Tibial artery (tissue), 4 donors: ENCODE results near the gene PROS1.

ENCODE experiments used
- DNase-seq, 2 donors: peaks; one replicate each; pipeline ENCODE4 v3.0.0-alpha.2; 2019
- H3K27ac ChIP-seq, 2 donors: fragments of 200-600 bp; sonication (generic) in 1 of 2; 1 replicate in 1 of 2; 2 replicates in 1 of 2; pipeline ENCODE4 v1.5.1; 2018 to 2019; ENCODE audit warnings: mild to moderate bottlenecking in 1 of 2
- H3K27me3 ChIP-seq, 2 donors: fragments of 200-600 bp; sonication (generic) in 1 of 2; one replicate each; pipeline versions ENCODE4 v1.5.1 to v1.6.0; 2016 to 2019
- H3K36me3 ChIP-seq, 3 donors: fragments of 200-600 bp; sonication (generic) in 2 of 3; one replicate each; pipeline ENCODE4 v1.5.1; 2016 to 2019; ENCODE audit warnings: mild to moderate bottlenecking in 2 of 3
- H3K4me1 ChIP-seq, 4 donors: fragments of 200-600 bp; sonication (generic) in 2 of 4; 1 replicate in 3 of 4; 2 replicates in 1 of 4; pipeline ENCODE4 v1.5.1; 2016 to 2019
- H3K4me3 ChIP-seq, 2 donors: fragments of 200-600 bp; sonication (generic) in 1 of 2; 1 replicate in 1 of 2; 2 replicates in 1 of 2; pipeline ENCODE4 v1.5.1; 2018 to 2019; ENCODE audit warnings: mild to moderate bottlenecking in 2 of 2
- H3K9me3 ChIP-seq, 3 donors: fragments of 200-600 bp; sonication (generic) in 1 of 3; one replicate each; pipeline ENCODE4 v1.5.1; 2016 to 2019
- intact Hi-C: fragments of 100-400 bp; cut with DNase I; formaldehyde crosslinking; loops from one replicate; pipeline ENCODE4 v1.15.0; 2023; ENCODE audit warnings: low total_unique reads
- TF ChIP-seq, protein P1 (sequence below), 2 experiments: fragments of 200-600 bp in 1 of 2; fragments of 450-650 bp in 1 of 2; IDR thresholded peaks; one replicate each; pipeline ENCODE4 v1.5.1; 2017 to 2019; ENCODE audit warnings: antibody characterized with exemption in 2 of 2, mild to moderate bottlenecking in 1 of 2, moderate library complexity in 1 of 2

PROS1 gene

DNA sequence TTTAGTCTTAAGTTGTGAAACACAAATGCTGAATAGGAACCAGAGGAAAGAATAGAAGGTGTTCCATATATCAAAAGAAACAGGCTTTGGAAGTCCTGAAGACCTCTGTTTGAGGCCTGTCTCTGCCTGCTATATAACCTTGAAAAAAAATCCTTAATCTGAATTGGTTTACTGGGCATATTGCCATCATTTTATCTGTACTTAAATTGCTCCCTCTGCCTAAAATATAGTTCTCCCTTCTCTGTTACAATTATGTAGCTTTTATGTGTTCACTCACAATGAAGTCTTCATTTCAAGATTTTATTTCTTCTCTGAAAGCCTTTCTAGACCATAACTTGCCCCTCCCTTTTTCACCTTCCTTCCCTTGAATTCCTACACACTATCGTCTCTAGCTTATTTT, 27.5 kb upstream of the PROS1 start:
- TF ChIP-seq, protein P1, sequence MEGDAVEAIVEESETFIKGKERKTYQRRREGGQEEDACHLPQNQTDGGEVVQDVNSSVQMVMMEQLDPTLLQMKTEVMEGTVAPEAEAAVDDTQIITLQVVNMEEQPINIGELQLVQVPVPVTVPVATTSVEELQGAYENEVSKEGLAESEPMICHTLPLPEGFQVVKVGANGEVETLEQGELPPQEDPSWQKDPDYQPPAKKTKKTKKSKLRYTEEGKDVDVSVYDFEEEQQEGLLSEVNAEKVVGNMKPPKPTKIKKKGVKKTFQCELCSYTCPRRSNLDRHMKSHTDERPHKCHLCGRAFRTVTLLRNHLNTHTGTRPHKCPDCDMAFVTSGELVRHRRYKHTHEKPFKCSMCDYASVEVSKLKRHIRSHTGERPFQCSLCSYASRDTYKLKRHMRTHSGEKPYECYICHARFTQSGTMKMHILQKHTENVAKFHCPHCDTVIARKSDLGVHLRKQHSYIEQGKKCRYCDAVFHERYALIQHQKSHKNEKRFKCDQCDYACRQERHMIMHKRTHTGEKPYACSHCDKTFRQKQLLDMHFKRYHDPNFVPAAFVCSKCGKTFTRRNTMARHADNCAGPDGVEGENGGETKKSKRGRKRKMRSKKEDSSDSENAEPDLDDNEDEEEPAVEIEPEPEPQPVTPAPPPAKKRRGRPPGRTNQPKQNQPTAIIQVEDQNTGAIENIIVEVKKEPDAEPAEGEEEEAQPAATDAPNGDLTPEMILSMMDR (IDR thresholded peaks at IDR 0.05) = no peak
- Histone ChIP-seq H3K27me3 (no peaks in the 10 kb centered on the region), H3K27ac (no peak overlapping the region), H3K36me3 (peaks cover 0 to 12% (median 5%) of the 10 kb centered on the region in 3 donors), H3K9me3 (no peaks in the 10 kb centered on the region), H3K4me1 (peaks cover 0 to 7% (median 2%) of the 10 kb centered on the region in 4 donors), H3K4me3 (no peak overlapping the region)
- DNase-seq = no peak
- intact Hi-C loops = no loop called here

DNA sequence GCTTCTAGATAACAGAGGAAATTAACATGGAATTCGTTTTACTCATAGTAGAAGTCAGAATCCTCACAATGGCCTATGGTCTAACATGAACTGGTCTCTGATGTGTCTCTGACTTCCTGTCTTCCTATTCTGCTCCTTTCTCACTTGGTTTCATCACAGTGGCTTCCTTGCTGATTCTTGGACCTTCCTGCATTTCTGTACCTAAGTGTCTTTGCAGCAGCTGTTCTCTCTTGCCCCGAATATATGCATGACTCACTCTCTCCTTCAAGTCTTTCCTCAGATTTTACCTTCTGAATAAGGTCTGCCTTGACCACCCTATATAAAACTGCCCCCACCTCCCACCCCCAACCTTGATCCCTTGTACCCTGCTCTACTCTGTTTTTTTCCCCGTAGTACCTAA, 20.4 kb upstream of the PROS1 start:
- intact Hi-C loops = no loop called here
- TF ChIP-seq, protein P1 (IDR thresholded peaks at IDR 0.05) = no peak
- Histone ChIP-seq H3K4me1 (peaks cover 0 to 5% (median 0%) of the 10 kb centered on the region in 4 donors), H3K4me3 (no peak overlapping the region), H3K27ac (no peak overlapping the region), H3K36me3 (peaks cover 0 to 12% (median 5%) of the 10 kb centered on the region in 3 donors), H3K27me3 (no peaks in the 10 kb centered on the region), H3K9me3 (no peaks in the 10 kb centered on the region)
- no peak for DNase-seq

DNA sequence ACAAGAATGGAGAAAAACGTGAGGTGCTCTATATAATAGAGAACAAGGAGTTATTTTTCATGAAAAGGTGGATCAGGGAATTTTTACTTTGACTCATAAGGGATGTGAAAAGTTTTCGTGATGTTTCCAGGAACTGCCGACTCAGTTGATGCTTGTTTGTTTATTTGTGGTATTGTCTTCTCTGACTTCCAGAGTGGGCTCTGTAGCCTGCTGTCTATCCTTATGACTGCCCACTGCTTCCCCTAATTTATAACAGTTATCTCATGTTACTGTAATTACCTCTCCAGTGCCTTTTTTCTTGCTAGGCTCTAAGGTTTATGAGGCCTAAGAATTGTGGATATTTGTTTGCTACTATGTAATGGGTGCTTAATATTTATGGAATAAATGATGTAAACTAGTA, 18.5 kb upstream of the PROS1 start:
- intact Hi-C loops = no loop called here
- TF ChIP-seq, protein P1 (IDR thresholded peaks at IDR 0.05) = no peak
- H3K4me3 ChIP-seq = no peak overlapping the region
- no peaks in the 10 kb centered on the region for H3K9me3 ChIP-seq
- H3K4me1 ChIP-seq = peaks cover 0 to 14% (median 0%) of the 10 kb centered on the region in 4 donors
- DNase-seq = no peak
- no peaks in the 10 kb centered on the region for H3K27me3 ChIP-seq
- H3K27ac ChIP-seq = no peak overlapping the region
- peaks cover 0 to 9% (median 5%) of the 10 kb centered on the region in 3 donors for H3K36me3 ChIP-seq

DNA sequence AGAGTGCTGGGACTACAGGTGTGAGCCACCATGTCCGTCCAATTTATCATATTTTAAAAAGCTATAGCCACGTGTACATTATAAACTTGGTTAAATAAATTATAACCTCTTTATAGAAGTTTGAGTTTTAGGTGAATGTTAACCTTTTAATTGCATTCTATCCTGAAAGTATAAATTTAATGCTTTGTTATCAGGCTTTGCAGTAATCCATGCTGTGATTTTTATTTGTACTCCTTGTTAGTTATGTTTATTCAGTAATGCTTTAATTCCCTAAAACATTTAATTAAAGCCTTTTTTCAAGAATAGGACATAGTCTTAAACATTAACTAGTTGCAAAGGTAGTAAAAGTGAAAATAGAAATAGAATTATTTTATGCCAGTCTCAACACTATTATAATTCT, 17.9 kb upstream of the PROS1 start:
- DNase-seq = no peak
- no peak overlapping the region for H3K4me3 ChIP-seq
- peaks cover 0 to 14% (median 0%) of the 10 kb centered on the region in 4 donors for H3K4me1 ChIP-seq
- no peak overlapping the region for H3K27ac ChIP-seq
- no peaks in the 10 kb centered on the region for H3K27me3 ChIP-seq
- intact Hi-C loops = no loop called here
- TF ChIP-seq, protein P1 (IDR thresholded peaks at IDR 0.05) = no peak
- no peaks in the 10 kb centered on the region for H3K9me3 ChIP-seq
- H3K36me3 ChIP-seq = peaks cover 0 to 3% (median under 1%) of the 10 kb centered on the region in 3 donors

DNA sequence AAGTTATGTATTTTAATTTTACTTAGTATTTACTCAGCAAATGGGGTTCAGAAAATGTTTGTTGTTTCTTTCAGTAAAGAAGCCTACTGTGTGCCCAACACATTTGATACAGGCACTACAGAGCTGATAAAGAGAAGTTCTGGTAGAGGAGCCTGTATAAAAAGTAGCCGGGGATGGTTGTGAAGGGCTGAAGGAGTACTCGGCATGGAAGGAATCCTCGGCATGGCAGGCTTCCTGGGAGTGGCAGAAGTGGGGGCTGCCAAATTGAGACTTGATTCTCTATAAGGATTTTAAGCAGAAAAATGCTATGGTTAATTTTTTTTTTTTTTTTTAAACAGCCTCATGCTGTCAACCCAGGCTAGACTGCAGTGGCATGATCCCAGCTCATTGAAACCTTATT, 15.5 kb upstream of the PROS1 start:
- TF ChIP-seq, protein P1 (IDR thresholded peaks at IDR 0.05) = no peak
- Histone ChIP-seq H3K27ac (no peak overlapping the region), H3K4me1 (peaks cover 0 to 14% (median 0%) of the 10 kb centered on the region in 4 donors), H3K9me3 (no peaks in the 10 kb centered on the region), H3K36me3 (no peaks in the 10 kb centered on the region), H3K27me3 (no peaks in the 10 kb centered on the region), H3K4me3 (no peak overlapping the region)
- no peak for DNase-seq
- intact Hi-C loops = no loop called here

- no peak for DNase-seq
- TF ChIP-seq, protein P1 (IDR thresholded peaks at IDR 0.05) = no peak
- no peaks in the 10 kb centered on the region for H3K27me3 ChIP-seq
- H3K4me3 ChIP-seq = no peak overlapping the region
- H3K9me3 ChIP-seq = no peaks in the 10 kb centered on the region
- intact Hi-C loops = no loop called here
- peaks cover 0 to 14% (median 0%) of the 10 kb centered on the region in 4 donors for H3K4me1 ChIP-seq
- no peaks in the 10 kb centered on the region for H3K36me3 ChIP-seq
- H3K27ac ChIP-seq = no peak overlapping the region
These were observed 15.1 kb upstream of the PROS1 start for GRCh38 chr3:93988764-93989163.
